GM04504 (cell line): ENCODE measurements around the gene PCSK4.
"Not testable (repeated sequence)": the region's sequence is repeated elsewhere in the genome, so short reads cannot be mapped to it uniquely, and the experiment has no call there.

ENCODE experiments used
- DNase-seq: peaks from one replicate; pipeline ENCODE4 v3.0.0-alpha.2; 2012; ENCODE audit warnings: low read depth

PCSK4 gene

GRCh38 chr19:1487576-1488281 is 2.4 kb downstream of the PCSK4 start:
- DNase-seq = no peak

- no peak for DNase-seq
These were observed 3.2 kb downstream of the PCSK4 start for GRCh38 chr19:1486720-1487575.

DNA sequence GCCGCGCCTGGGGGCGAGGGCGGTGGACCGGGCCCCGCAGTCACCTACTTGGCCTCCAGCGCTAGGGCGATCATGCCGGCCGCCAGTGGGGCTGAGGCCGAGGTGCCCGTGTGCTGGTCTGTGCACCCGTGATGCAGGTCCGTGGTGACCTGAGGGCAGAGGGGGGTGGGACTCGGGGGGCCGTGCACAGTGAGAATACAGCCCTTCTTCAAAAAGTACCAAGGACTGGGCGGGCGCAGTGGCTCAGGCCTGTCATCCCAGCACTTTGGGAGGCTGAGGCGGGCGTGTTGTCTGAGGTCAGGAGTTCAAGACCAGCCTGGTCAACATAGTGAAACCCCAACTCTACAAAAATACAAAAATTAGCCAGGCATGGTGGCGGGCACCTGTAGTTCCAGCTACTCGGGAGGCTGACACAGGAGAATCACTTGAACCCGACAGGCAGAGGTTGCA is 6.1 kb downstream of the PCSK4 start:
- no peak for DNase-seq

DNA sequence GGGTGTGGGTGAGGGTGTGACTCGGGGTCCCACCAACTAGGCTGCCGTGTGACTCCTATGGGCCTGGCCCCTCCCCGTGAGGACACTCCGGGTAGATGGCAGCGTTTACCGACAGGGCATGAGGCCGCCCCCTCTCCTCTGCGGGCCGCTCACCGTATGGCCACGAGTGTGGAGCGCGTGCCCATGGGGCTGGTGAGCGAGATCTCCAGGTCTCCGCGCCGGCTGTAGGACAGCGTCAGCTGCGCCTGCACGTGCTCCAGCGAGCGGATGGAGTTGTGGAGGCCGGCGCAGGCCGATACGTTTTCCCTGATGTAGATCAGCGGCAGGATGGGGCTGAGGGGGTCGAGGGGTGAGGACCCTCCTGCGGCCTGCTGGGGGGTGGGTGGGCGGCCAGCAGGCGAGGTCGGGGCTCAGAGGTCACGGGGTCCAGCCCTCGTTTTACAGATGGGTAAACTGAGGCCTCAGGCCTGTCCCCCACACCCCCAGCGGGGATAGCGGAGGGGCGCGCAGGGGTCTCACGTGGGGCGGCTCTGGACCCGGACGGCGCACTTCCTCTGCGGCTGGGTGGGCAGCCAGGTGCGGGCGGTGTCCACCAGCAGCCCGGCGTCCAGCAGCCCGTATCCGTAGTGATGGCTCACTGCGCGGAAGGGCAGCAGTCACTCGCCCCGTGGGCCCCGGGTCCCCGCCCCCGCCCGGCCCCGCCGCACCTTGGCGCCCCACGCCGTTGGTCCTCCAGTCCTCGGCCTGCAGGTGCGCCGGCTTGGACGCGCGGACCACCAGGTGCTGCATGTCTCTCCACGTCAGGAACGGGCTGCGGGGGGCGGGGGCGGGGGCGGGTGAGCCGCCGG is 6.8 kb downstream of the PCSK4 start:
- DNase-seq = no peak

GRCh38 chr19:1482361-1483130 is 7.6 kb downstream of the PCSK4 start:
- DNase-seq = no peak

DNA sequence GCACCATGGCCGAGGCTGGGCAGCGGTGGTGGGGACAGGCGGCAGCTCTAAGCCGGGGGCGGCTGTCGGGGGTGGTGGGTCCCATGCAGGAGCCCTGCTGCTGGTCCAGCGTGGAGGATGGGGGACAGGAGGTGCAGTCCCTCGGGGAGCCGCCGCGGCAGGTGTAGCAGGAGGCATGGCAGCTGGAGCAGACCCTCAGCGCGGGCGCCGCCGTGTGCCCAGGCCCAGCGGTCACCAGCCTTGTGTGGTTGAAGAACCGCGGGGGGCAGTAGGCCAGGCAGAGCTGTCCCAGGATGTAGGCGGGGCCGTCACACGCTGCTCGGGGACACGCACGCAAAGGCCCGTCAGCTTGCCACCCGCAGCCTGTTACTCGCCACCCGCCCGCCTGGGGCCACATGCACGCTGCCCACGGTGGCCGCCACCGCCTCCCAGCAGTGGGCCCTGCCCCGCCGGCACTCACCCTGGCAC is 8.2 kb downstream of the PCSK4 start:
- DNase-seq = no peak

GRCh38 chr19:1481224-1481892 is 8.8 kb downstream of the PCSK4 start:
- no peak for DNase-seq

- peak; percentile 80 for DNase-seq
These were observed 11.0 kb downstream of the PCSK4 start, which contains the start of gene C19orf25 for GRCh38 chr19:1478934-1479707. C19orf25 (minus strand) TSS chr19:1479215; CDS start chr19:1478903, 312 bp downstream.

- DNase-seq = not testable (repeated sequence)
These were observed 13.1 kb downstream of the PCSK4 start for GRCh38 chr19:1477056-1477455.

GRCh38 chr19:1475751-1476437 is 14.3 kb downstream of the PCSK4 start:
- no peak for DNase-seq

GRCh38 chr19:1474765-1475351 is 15.3 kb downstream of the PCSK4 start:
- no peak for DNase-seq

DNA sequence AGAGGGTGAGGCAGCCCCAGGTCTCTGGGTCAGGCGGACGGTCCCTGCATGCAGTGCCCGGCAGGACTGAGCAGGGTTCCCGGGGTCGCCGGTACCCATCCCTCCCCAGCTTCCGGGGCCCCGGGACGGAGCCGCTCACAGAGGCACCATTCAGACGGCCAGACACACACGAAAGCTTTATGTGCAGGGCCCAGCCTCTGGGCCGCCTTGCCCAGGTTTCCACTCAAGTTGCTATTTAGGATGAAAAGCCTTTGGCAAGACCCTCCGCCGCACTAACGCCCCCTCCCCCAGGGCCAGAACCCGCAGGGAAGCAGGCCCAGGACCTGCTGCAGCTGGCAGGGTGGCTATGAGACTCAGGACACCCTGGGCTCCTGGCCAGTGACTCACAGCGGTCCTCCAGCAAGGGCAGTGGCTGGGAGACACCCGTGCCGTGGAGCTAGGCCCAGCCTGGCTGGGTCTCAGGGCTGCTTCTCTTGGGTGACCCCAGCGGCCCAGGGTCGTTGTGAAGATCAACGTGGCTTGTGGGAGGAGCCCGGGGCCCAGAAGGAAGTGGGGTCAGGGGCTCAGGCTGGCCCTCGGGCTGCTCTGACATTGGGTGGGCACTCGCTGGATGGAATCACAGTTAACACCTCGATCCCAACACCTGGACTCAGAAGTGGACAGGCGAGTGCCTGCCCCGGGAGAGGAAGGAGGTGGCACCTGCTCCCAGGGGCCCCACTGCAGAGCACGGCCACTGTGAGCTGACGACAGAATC is 16.0 kb downstream of the PCSK4 start:
- no peak for DNase-seq

GRCh38 chr19:1473085-1473851 is 16.9 kb downstream of the PCSK4 start:
- no peak for DNase-seq

DNA sequence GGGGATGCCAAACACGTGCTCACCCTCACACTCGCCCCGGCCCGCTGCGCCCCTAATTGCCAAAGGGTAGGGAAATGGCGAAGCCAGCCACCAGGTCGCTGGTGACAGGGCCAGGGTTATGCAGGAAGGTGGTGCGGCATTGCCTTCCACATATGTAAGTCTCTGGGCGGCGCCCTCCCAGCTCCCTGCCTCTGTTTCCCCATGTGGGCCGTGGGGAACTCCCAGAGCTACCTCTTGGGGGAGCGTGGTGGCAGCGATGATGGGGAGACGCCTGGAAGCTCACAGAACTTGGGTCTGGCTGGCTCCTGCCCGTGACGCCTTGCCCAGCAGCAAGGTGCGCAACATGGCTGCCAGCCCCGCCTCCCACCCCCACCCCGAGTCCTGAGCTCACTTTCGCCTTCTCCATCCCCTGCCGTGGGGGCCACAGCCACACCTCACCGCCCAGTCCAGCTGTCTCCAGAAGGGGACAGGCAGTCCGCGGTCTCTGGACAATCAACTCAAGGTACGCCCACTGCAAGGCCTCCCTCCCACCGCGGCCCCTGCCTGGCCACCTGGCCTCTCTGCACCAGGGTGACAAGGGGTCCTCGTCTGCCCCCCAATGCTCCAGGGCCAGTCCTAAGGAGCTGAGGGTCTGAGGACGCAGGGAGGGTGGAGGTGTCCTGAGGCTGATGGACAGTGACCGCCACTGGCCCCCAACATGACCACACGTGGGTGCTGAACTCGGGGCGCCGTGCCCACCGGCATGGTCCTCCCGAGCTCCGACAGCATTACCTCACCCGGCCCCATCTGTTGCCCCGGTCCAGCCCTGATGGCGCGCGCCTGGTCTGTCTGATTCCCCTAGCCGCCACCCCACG is 17.7 kb downstream of the PCSK4 start:
- no peak for DNase-seq

DNA sequence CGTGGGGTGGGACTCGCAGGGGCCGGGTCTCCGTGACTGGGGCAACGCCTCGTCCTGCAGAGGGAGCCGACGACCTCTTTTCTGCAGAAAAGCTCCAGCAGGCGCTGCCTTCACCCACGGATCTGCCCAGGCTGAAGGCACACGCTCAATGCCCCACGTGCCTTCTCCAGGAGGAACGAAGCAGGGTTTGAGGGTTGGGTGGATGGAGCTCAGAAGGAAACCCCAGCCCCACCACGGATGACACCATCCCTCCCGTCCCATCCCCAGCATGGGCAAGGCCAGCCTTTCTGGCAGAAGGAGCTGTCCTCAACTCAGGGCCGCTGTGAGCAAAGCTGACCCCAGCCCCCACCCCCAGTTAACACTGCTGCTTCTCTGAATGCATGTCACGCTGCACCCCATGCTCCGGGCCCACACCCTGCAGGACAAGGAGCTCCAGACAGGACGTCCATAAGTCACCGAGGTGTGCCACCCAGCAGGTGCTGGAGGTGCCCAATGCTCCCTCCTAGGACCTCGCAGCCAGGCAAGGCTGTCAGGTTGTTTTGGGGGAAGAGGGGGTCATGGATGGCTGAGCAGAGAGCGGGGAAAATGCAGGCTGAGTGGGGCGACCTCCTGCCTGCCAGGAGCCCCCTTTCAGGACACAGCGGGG is 18.5 kb downstream of the PCSK4 start:
- no peak for DNase-seq

- no peak for DNase-seq
These were observed 19.1 kb downstream of the PCSK4 start for GRCh38 chr19:1471010-1471514.
